HG02970 (cell line): ENCODE results near the gene NBEAL2.
A peak's percentile ranks its signal among the peaks of the same experiment; 100 is the strongest.
"Not testable (repeated sequence)": the region's sequence is repeated elsewhere in the genome, so short reads cannot be mapped to it uniquely, and the experiment has no call there.

Experiments used
- ATAC-seq: cut with Tn5 transposase; IDR thresholded peaks from one replicate; pipeline ENCODE4 v1.9.1; 2021; ENCODE audit warnings: mild to moderate bottlenecking, moderate library complexity, moderate number of reproducible peaks; ENCODE audit not compliant: unreplicated experiment, low FRiP score

NBEAL2 gene

DNA sequence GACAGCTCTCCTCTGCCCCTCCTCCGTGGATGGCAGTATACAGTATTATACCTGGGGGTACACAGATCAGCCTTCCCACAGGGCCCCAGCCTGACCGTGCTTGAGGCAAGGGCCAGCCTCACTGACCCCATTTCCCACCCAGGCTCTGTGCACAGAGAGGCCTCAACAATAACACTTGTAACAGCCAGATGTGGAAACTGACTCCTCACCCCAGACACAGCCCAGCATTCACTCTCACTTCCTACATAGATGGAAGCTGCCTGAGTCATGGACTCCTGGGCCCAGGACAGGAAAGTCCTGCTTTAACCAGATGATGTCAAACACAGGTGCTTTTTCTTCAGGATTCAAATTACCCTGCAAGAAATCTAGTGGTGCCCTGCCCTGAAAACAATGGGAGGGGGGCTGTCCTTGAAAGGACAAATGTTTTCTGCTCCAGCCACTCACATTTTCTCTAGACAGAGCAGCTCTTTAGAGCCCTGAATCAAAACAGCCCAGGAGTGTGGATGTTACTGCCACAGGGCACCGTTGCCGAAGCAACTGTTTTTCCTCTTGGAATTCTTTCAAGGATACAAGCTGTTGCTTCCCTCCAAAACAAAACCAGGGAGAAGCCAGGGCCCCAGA is 19.3 kb upstream of the NBEAL2 start:
- ATAC-seq = no peak

GRCh38 chr3:46960835-46961234 is 18.6 kb upstream of the NBEAL2 start:
- ATAC-seq = no peak

DNA sequence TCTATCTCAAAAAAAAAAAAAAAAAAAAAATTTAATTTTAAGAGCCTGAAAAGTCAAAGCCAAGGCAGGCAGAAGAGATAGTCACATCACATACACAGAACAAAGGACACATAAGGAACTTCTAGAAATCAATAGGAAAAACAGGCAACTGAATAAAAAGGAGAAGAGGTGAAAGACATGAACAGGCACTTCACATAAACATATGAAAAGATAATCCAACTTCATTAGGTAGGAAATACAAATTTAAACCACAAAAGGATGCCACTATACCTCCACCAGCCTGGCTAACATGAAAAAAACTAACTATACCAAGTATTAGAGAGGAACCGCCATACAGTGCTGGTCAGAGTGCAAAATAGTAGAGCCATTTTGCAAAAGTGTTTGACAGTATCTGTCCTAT is 17.0 kb upstream of the NBEAL2 start:
- no peak for ATAC-seq

DNA sequence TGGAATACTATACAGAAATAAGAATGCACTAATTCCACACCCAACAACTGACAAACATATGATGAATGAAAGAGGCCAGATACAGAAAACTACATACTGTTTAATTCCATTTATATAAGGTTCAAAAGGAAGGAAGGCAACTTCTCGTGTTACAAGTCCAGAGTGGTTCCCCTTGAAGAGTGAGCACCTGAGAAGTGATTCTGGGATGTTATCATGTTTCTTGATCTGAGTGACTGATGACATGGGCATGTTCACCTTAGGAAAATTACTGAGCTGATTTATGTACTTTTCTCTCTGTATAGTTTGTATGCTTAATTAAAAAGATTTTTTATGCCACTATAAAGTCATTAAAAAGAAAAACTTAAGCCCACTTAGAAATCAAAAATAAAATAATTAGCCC is 16.5 kb upstream of the NBEAL2 start:
- no peak for ATAC-seq

- not testable (repeated sequence) for ATAC-seq
Measured at GRCh38 chr3:46964038-46964590, 15.4 kb upstream of the NBEAL2 start.

DNA sequence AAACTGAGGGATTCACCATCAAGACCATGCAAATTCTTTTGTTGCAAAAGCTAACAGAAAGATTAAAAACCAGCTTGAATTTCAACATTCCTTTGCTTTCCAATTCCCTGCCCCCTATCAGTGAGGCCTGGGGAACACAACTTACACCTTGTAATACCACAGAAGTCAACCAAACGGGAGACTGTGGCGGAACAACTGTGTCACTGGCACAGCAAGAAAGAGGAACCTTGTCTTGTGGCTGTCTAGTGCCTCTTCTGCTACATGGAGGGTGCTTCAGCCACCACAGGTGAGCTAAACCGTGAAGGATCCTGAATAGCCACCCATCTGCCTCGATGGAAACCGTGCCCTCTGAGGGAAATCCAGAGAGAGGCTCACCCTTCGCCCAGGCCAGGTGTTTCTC is 14.3 kb upstream of the NBEAL2 start:
- ATAC-seq = no peak

DNA sequence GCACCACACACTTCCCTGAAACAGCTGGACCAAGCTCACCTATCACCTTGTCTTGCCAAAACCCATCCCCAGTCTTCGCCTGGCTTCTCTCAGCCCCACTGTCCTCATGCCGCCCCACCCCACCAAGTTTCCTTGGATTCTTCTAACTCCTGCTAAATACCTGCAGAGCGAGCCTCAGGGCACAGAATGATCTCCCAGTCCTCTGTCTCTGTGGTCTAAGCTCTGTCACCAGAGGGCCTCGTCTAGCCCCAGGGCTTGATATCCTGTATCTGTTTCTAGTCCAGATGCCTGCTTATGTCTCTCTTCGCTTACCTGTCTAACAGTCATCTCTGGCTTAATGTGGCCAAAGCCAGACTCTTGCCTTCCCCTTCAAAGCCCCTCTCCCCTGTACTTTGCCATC is 12.7 kb upstream of the NBEAL2 start:
- ATAC-seq = no peak

DNA sequence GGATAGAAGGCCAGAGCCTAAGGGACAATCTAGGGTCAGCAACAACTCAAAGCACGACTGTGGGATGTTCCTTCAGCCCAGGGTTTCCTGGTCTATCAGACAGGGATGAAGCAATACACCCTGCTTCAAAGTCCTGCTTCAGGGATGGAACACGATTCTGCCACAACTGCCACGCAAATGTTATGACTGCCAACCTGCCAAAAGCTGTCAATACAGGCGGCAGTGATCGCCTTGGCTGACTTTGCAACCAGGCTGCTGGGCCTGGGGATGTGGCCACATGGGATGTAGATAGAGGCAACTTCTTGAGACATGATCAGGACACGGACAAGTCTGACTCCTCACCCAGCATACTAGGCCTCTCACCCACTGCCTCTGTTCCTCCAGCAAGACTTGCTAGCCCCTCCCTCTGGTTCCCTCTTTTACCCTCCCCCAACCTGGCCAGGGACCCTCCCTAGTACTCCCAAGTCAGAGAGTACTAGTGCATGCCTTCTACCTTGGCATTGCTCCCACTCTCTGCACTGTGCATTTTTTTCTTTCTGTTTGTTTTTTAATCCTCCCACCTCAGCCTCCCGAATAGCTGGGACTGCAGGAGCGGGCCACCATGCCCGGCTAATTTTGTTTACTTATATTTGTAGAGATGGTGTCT is 10.6 kb upstream of the NBEAL2 start:
- no peak for ATAC-seq

DNA sequence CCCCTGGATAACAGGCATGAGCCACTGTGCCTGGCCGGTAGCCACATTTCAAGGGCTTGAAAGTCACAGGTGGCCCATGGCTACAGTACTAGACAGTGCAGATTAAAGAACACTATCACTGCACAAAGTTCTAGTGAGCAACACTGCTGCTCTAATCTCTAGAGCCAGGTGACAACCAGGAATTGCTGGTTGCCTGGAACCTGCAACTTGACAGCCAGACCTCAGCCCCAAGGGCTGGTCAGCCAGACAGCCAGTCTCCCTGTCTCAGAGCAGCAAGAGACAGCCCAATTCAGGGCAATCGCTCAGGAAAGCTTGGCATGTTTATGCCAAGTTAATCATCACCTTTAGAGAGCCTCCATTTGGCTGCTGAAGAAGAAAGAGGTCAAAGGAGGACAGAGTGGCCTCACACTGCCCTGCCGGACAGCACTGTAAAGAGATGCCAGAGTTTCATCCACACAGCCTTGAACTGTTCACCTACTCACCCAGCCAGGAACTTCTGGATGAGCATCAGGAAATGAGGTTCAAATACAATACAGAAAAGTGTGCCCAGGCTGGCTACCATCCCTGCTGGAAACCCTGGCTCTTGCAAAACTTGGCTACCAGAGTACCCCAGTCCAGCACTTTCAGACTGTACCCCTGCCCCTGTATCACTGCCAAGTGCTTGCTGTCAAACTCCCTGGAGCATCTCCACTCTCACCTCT is 8.9 kb upstream of the NBEAL2 start:
- ATAC-seq = no peak

GRCh38 chr3:46971151-46971550 is 8.3 kb upstream of the NBEAL2 start:
- ATAC-seq = no peak

DNA sequence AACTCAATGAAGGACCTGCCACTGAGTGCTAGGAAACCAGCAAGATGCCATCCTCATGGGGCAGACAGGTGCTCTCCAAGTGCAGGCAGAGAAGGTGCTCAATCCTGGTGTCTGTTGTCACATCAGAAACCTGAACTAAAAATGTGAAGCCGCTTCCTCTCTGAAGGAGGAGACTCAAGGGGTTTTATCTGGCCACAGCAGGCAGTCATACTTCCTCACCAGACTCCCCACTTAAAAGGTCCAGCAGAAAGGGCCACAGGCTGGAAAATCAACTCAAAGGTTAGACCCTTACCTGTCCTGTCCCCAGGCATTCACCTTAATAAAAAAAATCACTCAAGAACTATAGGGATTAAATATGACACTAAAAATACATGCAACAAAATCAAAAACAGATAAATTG is 7.7 kb upstream of the NBEAL2 start:
- no peak for ATAC-seq

DNA sequence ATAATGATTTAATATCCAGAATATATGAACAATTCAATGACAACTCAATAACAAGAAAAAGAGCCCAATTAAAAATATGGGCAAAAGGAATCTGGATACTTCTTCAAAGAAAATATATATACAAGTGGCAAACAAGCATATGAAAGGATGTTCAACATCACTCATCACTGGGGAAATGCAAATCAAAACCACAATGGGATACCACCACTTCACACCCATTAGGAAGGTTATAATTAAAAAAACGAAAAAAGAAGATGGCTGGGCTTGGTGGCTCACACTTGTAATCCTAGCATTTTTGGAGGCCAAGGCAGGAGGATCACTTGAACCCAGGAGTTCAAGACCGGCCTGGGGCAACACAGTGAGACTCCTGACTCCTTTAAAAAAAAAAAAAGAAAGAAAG is 7.1 kb upstream of the NBEAL2 start:
- ATAC-seq = no peak

DNA sequence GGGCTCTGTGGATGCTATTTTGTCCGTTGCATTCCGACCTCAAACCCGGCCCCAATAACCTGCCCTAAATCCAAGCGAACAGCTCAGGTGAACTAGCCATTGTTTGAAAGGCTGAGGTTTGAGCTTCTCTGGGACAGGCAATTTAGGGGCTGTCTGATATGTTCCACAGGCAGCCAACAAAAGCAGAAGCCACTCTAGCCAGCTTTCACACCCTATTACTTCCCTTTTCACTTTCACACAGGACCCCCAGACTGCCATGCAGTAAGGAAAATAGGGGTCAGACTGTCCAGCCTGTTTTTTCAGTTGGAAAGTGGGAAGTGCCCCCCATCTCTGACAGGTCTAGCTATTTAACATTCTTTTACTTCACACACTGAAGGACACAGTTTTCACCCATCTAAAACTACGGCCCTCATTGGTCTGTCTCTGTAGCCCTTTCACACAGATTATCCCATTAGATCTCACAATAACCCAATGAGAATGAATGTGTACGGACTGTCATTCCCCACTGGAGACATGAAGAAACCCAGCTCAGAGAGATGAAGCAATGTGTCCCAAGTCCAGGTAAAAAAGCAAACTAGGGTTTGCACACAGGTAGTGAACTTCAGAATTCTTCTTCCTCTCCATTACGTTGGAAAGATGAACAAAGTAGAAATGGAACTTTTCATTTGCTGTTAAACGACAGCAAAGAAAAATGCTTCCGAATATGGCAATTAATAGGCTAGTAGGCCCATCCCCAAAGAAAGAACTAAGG is 4.9 kb upstream of the NBEAL2 start:
- no peak for ATAC-seq

GRCh38 chr3:46976326-46977190 is 2.9 kb upstream of the NBEAL2 start, which contains the start of gene CCDC12:
TSS of gene CCDC12 (minus strand) at chr3:46976745. CDS start at chr3:46976732, 13 bp downstream.
- ATAC-seq = peak; percentile 66

- ATAC-seq = no peak
Measured at GRCh38 chr3:46977811-46978195, 1.7 kb upstream of the NBEAL2 start.

- no peak for ATAC-seq
Measured at GRCh38 chr3:46978381-46978780, 1.1 kb upstream of the NBEAL2 start.

- ATAC-seq = peak; percentile 5
Measured at GRCh38 chr3:46979958-46980497, 562 bp downstream of the NBEAL2 start.

GRCh38 chr3:46981932-46982471 is 2.5 kb downstream of the NBEAL2 start:
- ATAC-seq = no peak

DNA sequence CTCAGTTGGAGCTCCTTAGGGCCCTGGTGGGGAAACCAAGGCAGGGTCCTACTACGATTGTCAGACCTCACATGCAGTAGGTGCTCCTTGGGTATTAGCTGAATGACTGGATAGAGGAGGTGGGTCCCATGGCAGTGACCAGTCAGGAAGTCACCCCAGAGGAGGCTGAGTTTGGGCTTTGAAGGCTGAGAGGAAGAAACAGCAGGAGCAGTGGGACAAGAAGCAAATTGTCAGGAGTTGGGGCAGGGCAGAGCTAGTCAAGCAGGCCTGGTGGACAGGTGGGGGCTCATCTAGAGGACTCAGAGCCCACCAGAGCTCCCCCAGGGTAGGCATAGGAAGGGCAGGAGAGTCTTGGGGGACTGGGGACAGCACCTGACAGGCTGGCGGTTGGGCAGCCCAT is 3.1 kb downstream of the NBEAL2 start:
- ATAC-seq = no peak
